Neuronal stem cell (in vitro differentiated cells): ENCODE measurements around the gene KREMEN1.
A peak's percentile ranks its signal among the peaks of the same experiment; 100 is the strongest.

Experiments used
- DNase-seq: peaks from one replicate; pipeline ENCODE4 v3.0.0-alpha.2; 2013; ENCODE audit warnings: low spot score
- H2AFZ ChIP-seq: one replicate; pipeline ENCODE4 v1.6.1; 2013; ENCODE audit warnings: mild to moderate bottlenecking, low read length, inconsistent platforms
- H2AK5ac ChIP-seq: 2 replicates; pipeline ENCODE4 v1.6.1; 2013; ENCODE audit warnings: low read depth, mild to moderate bottlenecking, inconsistent platforms, low read length, moderate library complexity, mixed read lengths
- H2BK120ac ChIP-seq: 2 replicates; pipeline ENCODE4 v1.6.1; 2013; ENCODE audit warnings: low read depth, mild to moderate bottlenecking, inconsistent platforms, low read length, moderate library complexity, mixed read lengths
- H2BK12ac ChIP-seq: one replicate; pipeline ENCODE4 v1.6.1; 2013; ENCODE audit warnings: low read length, inconsistent platforms
- H2BK15ac ChIP-seq: 2 replicates; pipeline ENCODE4 v1.6.1; 2013; ENCODE audit warnings: mild to moderate bottlenecking, low read length, inconsistent platforms, mixed read lengths
- H2BK5ac ChIP-seq: one replicate; pipeline ENCODE4 v1.6.1; 2013; ENCODE audit warnings: inconsistent platforms, mild to moderate bottlenecking, low read length, moderate library complexity
- H3K14ac ChIP-seq: one replicate; pipeline ENCODE4 v1.6.1; 2013; ENCODE audit warnings: low read length, inconsistent platforms
- H3K18ac ChIP-seq: 2 replicates; pipeline ENCODE4 v1.6.1; 2013; ENCODE audit warnings: low read length, inconsistent platforms
- H3K23ac ChIP-seq: 2 replicates; pipeline ENCODE4 v1.6.1; 2013; ENCODE audit warnings: low read depth, mild to moderate bottlenecking, mixed read lengths, low read length, inconsistent platforms; ENCODE audit not compliant: poor library complexity
- H3K27ac ChIP-seq: replicated peaks from 3 replicates; pipeline ENCODE4 v1.5.1; 2013; ENCODE audit warnings: low read length, inconsistent platforms
- H3K27me3 ChIP-seq, 3 experiments: 2 replicates each; pipeline ENCODE4 v1.6.1; 2013; ENCODE audit warnings: low read length in 3 of 3, mild to moderate bottlenecking in 2 of 3, inconsistent platforms in 1 of 3, low read depth in 1 of 3, mixed read lengths in 1 of 3, moderate library complexity in 1 of 3; ENCODE audit not compliant: control insufficient read depth in 3 of 3, insufficient read depth in 3 of 3
- H3K36me3 ChIP-seq, 2 donors: replicated peaks in 1 of 2; 2 replicates each; pipeline ENCODE4 v1.6.1; 2013; ENCODE audit warnings: low read length in 2 of 2; ENCODE audit not compliant: control insufficient read depth in 2 of 2, insufficient read depth in 2 of 2
- H3K4ac ChIP-seq: 2 replicates; pipeline ENCODE4 v1.6.1; 2013; ENCODE audit warnings: inconsistent platforms, mild to moderate bottlenecking, low read length, moderate library complexity
- H3K4me1 ChIP-seq, 2 donors: 1 replicate in 1 of 2; 2 replicates in 1 of 2; pipeline ENCODE4 v1.6.1; 2013; ENCODE audit warnings: low read length in 2 of 2, low read depth in 1 of 2; ENCODE audit not compliant: control insufficient read depth in 2 of 2, insufficient read depth in 1 of 2
- H3K4me2 ChIP-seq: one replicate; pipeline ENCODE4 v1.6.1; 2013; ENCODE audit warnings: mild to moderate bottlenecking, low read length, inconsistent platforms; ENCODE audit not compliant: insufficient read depth, poor library complexity, severe bottlenecking
- H3K4me3 ChIP-seq, 2 donors: 2 replicates each; pipeline ENCODE4 v1.5.1; 2013; ENCODE audit warnings: low read length in 2 of 2, mild to moderate bottlenecking in 2 of 2, inconsistent platforms in 1 of 2, moderate library complexity in 1 of 2
- H3K79me1 ChIP-seq: one replicate; pipeline ENCODE4 v1.6.1; 2013; ENCODE audit warnings: low read depth, mild to moderate bottlenecking, inconsistent platforms, low read length, moderate library complexity
- H3K9ac ChIP-seq: one replicate; pipeline ENCODE4 v1.6.1; 2013; ENCODE audit warnings: mild to moderate bottlenecking, low read depth, low read length, inconsistent platforms; ENCODE audit not compliant: poor library complexity
- H3K9me3 ChIP-seq, 2 donors: replicated peaks in 1 of 2; 2 replicates each; pipeline versions ENCODE3 to v1.6.1; 2013; ENCODE audit warnings: low read length in 2 of 2, mild to moderate bottlenecking in 2 of 2, inconsistent platforms in 1 of 2, low read depth in 1 of 2, mixed read lengths in 1 of 2, moderate library complexity in 1 of 2; ENCODE audit not compliant: control insufficient read depth in 2 of 2, insufficient read depth in 1 of 2
- H4K8ac ChIP-seq: one replicate; pipeline ENCODE4 v1.6.1; 2013; ENCODE audit warnings: low read depth, mild to moderate bottlenecking, inconsistent platforms, low read length, moderate library complexity
- H4K91ac ChIP-seq: one replicate; pipeline ENCODE4 v1.6.1; 2013; ENCODE audit warnings: low read length, low read depth, mild to moderate bottlenecking, inconsistent platforms; ENCODE audit not compliant: poor library complexity
- WGBS, 2 donors: extraction: QIAGEN DNeasy Blood & Tissue Kit; methylation state at CpG; one replicate each; pipeline ENCODE4 v1.1.7; 2013; ENCODE audit warnings: missing lambda C conversion rate in 2 of 2, mixed read lengths in 1 of 2; ENCODE audit not compliant: insufficient read length in 2 of 2, insufficient replicate concordance in 1 of 2; ENCODE audit errors: extremely low coverage in 2 of 2; 5-methylcytosine and 5-hydroxymethylcytosine counted together

The KREMEN1 gene

GRCh38 chr22:29062286-29062821 is 10.5 kb upstream of the KREMEN1 start:
- Histone ChIP-seq H3K4ac (no peak overlapping the region), H4K91ac (no peak overlapping the region), H2AK5ac (peak overlapping the region; percentile 30), H3K14ac (no peak overlapping the region), H2AFZ (peak overlapping the region; percentile 42), H4K8ac (no peak overlapping the region), H3K27me3 (no peaks in the 10 kb centered on the region), H3K9me3 (peaks cover 0 to 1% of the 10 kb centered on the region in 2 donors), H3K4me2 (no peak overlapping the region), H3K23ac (no peak overlapping the region), H3K4me3 (no peak overlapping the region), H2BK5ac (no peak overlapping the region), H3K79me1 (no peaks in the 10 kb centered on the region), H2BK12ac (no peak overlapping the region), H3K4me1 (peaks cover 3 to 4% of the 10 kb centered on the region in 2 donors), H2BK15ac (no peak overlapping the region), H3K36me3 (no peaks in the 10 kb centered on the region), H2BK120ac (no peak overlapping the region), H3K9ac (no peak overlapping the region), H3K18ac (peak overlapping the region; percentile 39), H3K27ac (no peak overlapping the region)
- WGBS, 2 donors, result no CpG with 5 or more reads among the region's 8 CpGs
- DNase-seq, result no peak

DNA sequence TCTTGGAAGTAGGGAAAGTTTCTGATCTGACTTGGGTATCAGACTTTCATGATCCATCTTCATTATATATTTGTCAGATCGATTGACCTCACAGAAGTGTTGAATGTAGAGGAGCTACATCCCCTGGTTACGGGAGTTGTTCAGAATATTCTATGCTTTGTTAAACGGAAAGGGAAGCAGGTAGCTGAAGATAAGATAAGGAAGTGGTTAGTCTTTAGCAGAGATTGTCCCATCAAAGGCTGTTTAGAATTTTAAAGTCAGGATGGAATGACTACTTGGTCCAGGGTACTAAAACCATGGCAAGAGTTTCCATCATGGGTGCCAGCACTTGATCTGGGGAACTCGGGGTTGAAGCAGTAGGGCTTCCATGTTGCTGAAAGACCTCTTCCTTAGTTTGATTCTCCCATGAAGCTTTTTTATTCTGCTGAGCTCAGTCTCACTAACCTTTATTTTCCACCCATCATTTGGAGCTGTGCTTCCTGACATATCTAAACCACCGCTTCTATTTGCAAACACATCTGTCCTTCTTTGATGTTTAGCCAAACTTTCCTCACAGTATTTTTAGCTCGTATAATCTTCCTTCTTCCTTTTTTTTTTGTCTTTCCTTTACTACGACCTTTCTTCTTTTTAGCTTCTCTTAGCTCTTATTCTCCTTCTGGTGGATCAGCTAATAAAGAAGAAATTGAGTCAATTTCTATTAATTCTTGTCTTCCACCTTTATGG is 7.2 kb upstream of the KREMEN1 start:
- peaks cover 0 to 11% (median 0%) of the 10 kb centered on the region in 3 experiments for H3K27me3 ChIP-seq
- H3K27ac ChIP-seq, result no peak overlapping the region
- H3K4me3 ChIP-seq, result no peak overlapping the region
- no peak overlapping the region for H3K4me2 ChIP-seq
- no peak overlapping the region for H2AK5ac ChIP-seq
- H4K91ac ChIP-seq, result no peak overlapping the region
- H3K14ac ChIP-seq, result no peak overlapping the region
- no peak for DNase-seq
- no peaks in the 10 kb centered on the region for H3K79me1 ChIP-seq
- H3K18ac ChIP-seq, result no peak overlapping the region
- H4K8ac ChIP-seq, result no peak overlapping the region
- H3K4me1 ChIP-seq, result peaks cover 3 to 6% of the 10 kb centered on the region in 2 donors
- H3K4ac ChIP-seq, result no peak overlapping the region
- H2BK5ac ChIP-seq, result no peak overlapping the region
- H2AFZ ChIP-seq, result no peak overlapping the region
- no CpG with 5 or more reads among the region's 7 CpGs for WGBS, 2 donors
- no peak overlapping the region for H2BK120ac ChIP-seq
- H3K9ac ChIP-seq, result no peak overlapping the region
- H3K23ac ChIP-seq, result no peak overlapping the region
- no peak overlapping the region for H2BK12ac ChIP-seq
- H3K36me3 ChIP-seq, result no peaks in the 10 kb centered on the region
- no peak overlapping the region for H2BK15ac ChIP-seq
- peaks cover 0 to 1% of the 10 kb centered on the region in 2 donors for H3K9me3 ChIP-seq

GRCh38 chr22:29069463-29069862 is 3.4 kb upstream of the KREMEN1 start:
- Histone ChIP-seq H3K23ac (no peak overlapping the region), H3K9me3 (no peaks in the 10 kb centered on the region), H3K27ac (no peak overlapping the region), H3K14ac (no peak overlapping the region), H4K91ac (no peak overlapping the region), H3K79me1 (no peaks in the 10 kb centered on the region), H3K9ac (no peak overlapping the region), H2BK12ac (no peak overlapping the region), H3K4ac (no peak overlapping the region), H4K8ac (no peak overlapping the region), H3K4me2 (no peak overlapping the region), H3K27me3 (peaks cover 0 to 45% (median 14%) of the 10 kb centered on the region in 3 experiments), H3K36me3 (no peaks in the 10 kb centered on the region), H2BK120ac (no peak overlapping the region), H3K4me3 (no peak overlapping the region), H2AK5ac (no peak overlapping the region), H2BK15ac (no peak overlapping the region), H2AFZ (peak overlapping the region; percentile 23), H3K18ac (no peak overlapping the region), H2BK5ac (no peak overlapping the region), H3K4me1 (peaks cover 6 to 7% of the 10 kb centered on the region in 2 donors)
- DNase-seq, result no peak
- WGBS, 2 donors, result no CpG with 5 or more reads among the region's 4 CpGs

GRCh38 chr22:29070490-29070889 is 2.3 kb upstream of the KREMEN1 start:
- no peak overlapping the region for H2BK12ac ChIP-seq
- H3K4me3 ChIP-seq, result no peak overlapping the region
- H3K4me1 ChIP-seq, result peaks cover 7 to 8% of the 10 kb centered on the region in 2 donors
- no peak overlapping the region for H4K8ac ChIP-seq
- no peak overlapping the region for H4K91ac ChIP-seq
- H3K27me3 ChIP-seq, result peaks cover 0 to 54% (median 14%) of the 10 kb centered on the region in 3 experiments
- no peak overlapping the region for H2BK120ac ChIP-seq
- no CpG with 5 or more reads among the region's 4 CpGs for WGBS, 2 donors
- H3K4ac ChIP-seq, result no peak overlapping the region
- H3K9ac ChIP-seq, result peak overlapping the region; percentile 63
- no peak for DNase-seq
- H3K18ac ChIP-seq, result no peak overlapping the region
- no peak overlapping the region for H3K4me2 ChIP-seq
- H3K27ac ChIP-seq, result no peak overlapping the region
- no peaks in the 10 kb centered on the region for H3K79me1 ChIP-seq
- no peak overlapping the region for H3K14ac ChIP-seq
- no peak overlapping the region for H2BK15ac ChIP-seq
- no peak overlapping the region for H2AK5ac ChIP-seq
- no peaks in the 10 kb centered on the region for H3K9me3 ChIP-seq
- no peak overlapping the region for H2AFZ ChIP-seq
- peaks cover 0 to 3% of the 10 kb centered on the region in 2 donors for H3K36me3 ChIP-seq
- H2BK5ac ChIP-seq, result no peak overlapping the region
- H3K23ac ChIP-seq, result no peak overlapping the region
